Smooth muscle cell (in vitro differentiated cells): Measurements from ENCODE around the gene DLG2. TPM values are rescaled to one million over a fixed set of nuclear protein-coding genes. Genes with fewer than 3 reads are reported as not detected.

Experiments used
- DNase-seq: peaks from one replicate; lab custom pipeline; 2025; ENCODE audit not compliant: unreplicated experiment; lab: John Stamatoyannopoulos, UW
- H2AFZ ChIP-seq: fragments of 200-600 bp; sonication (generic); 2 replicates; pipeline ENCODE4 v1.6.0; 2016; ENCODE audit warnings: antibody characterized with exemption, low read depth, mild to moderate bottlenecking
- H3F3A ChIP-seq: fragments of 200-600 bp; sonication (generic); 2 replicates; pipeline ENCODE4 v1.6.0; 2017; ENCODE audit warnings: antibody characterized with exemption, low read depth
- H3K27ac ChIP-seq: fragments of 200-600 bp; sonication (generic); 2 replicates; pipeline ENCODE4 v1.5.1; 2016; ENCODE audit warnings: low read depth, mild to moderate bottlenecking
- H3K27me3 ChIP-seq: fragments of 200-600 bp; sonication (generic); 2 replicates; pipeline ENCODE4 v1.6.1; 2016; ENCODE audit warnings: low read depth, mild to moderate bottlenecking
- H3K36me3 ChIP-seq: fragments of 200-600 bp; sonication (generic); 2 replicates; pipeline ENCODE4 v1.5.1; 2016; ENCODE audit warnings: low read depth
- H3K4me1 ChIP-seq: fragments of 200-600 bp; sonication (generic); 2 replicates; pipeline ENCODE4 v1.5.1; 2016; ENCODE audit warnings: low read depth
- H3K4me2 ChIP-seq: fragments of 200-600 bp; sonication (generic); 2 replicates; pipeline ENCODE4 v1.6.0; 2016; ENCODE audit warnings: mild to moderate bottlenecking
- H3K4me3 ChIP-seq: fragments of 200-600 bp; sonication (generic); 2 replicates; pipeline ENCODE4 v1.5.1; 2016; ENCODE audit warnings: mild to moderate bottlenecking
- H3K79me2 ChIP-seq: fragments of 200-600 bp; sonication (generic); 2 replicates; pipeline ENCODE4 v1.6.0; 2016; ENCODE audit warnings: low read depth, mild to moderate bottlenecking
- H3K9ac ChIP-seq: fragments of 200-600 bp; sonication (generic); 2 replicates; pipeline ENCODE4 v1.6.0; 2016; ENCODE audit warnings: low read depth
- H3K9me3 ChIP-seq: fragments of 200-600 bp; sonication (generic); replicated peaks from 2 replicates; pipeline ENCODE4 v1.5.1; 2016; ENCODE audit warnings: low read depth
- H4K20me1 ChIP-seq: fragments of 200-600 bp; sonication (generic); 2 replicates; pipeline ENCODE4 v1.6.0; 2016; ENCODE audit warnings: low read depth
- CTCF ChIP-seq: fragments of 200-600 bp; sonication (generic); IDR thresholded peaks from 2 replicates; pipeline ENCODE4 v1.5.1; 2017; ENCODE audit warnings: borderline replicate concordance, mild to moderate bottlenecking, antibody characterized with exemption; ENCODE audit not compliant: insufficient read depth, poor library complexity, severe bottlenecking
- WGBS: methylation state at CpG from one replicate; pipeline ENCODE4 v1.1.7; 2016; ENCODE audit warnings: low lambda C conversion rate; 5-methylcytosine and 5-hydroxymethylcytosine counted together
- polyA plus RNA-seq: library from polyadenylated mRNA; unstranded; fragments of >200 nt; fragmentation: Nextera tagmentation; extraction: Ambion mirVana; gene quantifications from 2 replicates; pipeline ENCODE4 v1.2.1, GENCODE V29; 2016
- total RNA-seq: library from RNA; depleted of rRNA; stranded (reverse); fragments of >200 nt; gene quantifications from 2 replicates; pipeline ENCODE4 v1.2.3, GENCODE V29; 2014

Gene DLG2
- total and polyA plus RNA-seq, 2 experiments from 2014 or later, result 0.74 to 1.1 TPM

GRCh38 chr11:85170184-85170583, 457.0 kb downstream of the DLG2 start:
- no peak for DNase-seq
- Histone ChIP-seq H3K9ac (no peak overlapping the region), H3K79me2 (no peaks in the 10 kb centered on the region), H3F3A (peaks cover 2% of the 10 kb centered on the region), H4K20me1 (no peaks in the 10 kb centered on the region), H3K36me3 (no peaks in the 10 kb centered on the region), H3K4me3 (no peak overlapping the region), H3K9me3 (no peaks in the 10 kb centered on the region), H3K4me2 (no peak overlapping the region), H3K4me1 (peaks cover 7% of the 10 kb centered on the region), H3K27ac (peak overlapping the region; percentile 80), H3K27me3 (no peaks in the 10 kb centered on the region), H2AFZ (no peak overlapping the region)
- 19% methylated on average over 1 of the region's 1 CpG for WGBS
- no peak for TF ChIP-seq CTCF

GRCh38 chr11:85167471-85167870, 459.7 kb downstream of the DLG2 start:
- Histone ChIP-seq H3K79me2 (no peaks in the 10 kb centered on the region), H3K9ac (no peak overlapping the region), H2AFZ (no peak overlapping the region), H3F3A (peaks cover 4% of the 10 kb centered on the region), H3K9me3 (no peaks in the 10 kb centered on the region), H3K4me3 (no peak overlapping the region), H4K20me1 (no peaks in the 10 kb centered on the region), H3K4me1 (peaks cover 9% of the 10 kb centered on the region), H3K4me2 (no peak overlapping the region), H3K27ac (no peak overlapping the region), H3K27me3 (no peaks in the 10 kb centered on the region), H3K36me3 (no peaks in the 10 kb centered on the region)
- no peak for DNase-seq
- no peak for TF ChIP-seq CTCF
- WGBS, result 68% methylated on average over 1 of the region's 1 CpG

- Histone ChIP-seq H3K4me2 (no peak overlapping the region), H3K9ac (no peak overlapping the region), H3K79me2 (no peaks in the 10 kb centered on the region), H3K36me3 (no peaks in the 10 kb centered on the region), H3K27ac (no peak overlapping the region), H3K9me3 (no peaks in the 10 kb centered on the region), H4K20me1 (no peaks in the 10 kb centered on the region), H3F3A (peaks cover 4% of the 10 kb centered on the region), H3K4me1 (peaks cover 9% of the 10 kb centered on the region), H3K27me3 (no peaks in the 10 kb centered on the region), H3K4me3 (no peak overlapping the region), H2AFZ (no peak overlapping the region)
- DNase-seq, result no peak
- TF ChIP-seq CTCF, result no peak
- 84% methylated on average over 1 of the region's 1 CpG for WGBS
These were observed 460.1 kb downstream of the DLG2 start for GRCh38 chr11:85167038-85167437.

GRCh38 chr11:85165819-85166218, 461.3 kb downstream of the DLG2 start:
- Histone ChIP-seq H2AFZ (no peak overlapping the region), H3K4me1 (peaks cover 9% of the 10 kb centered on the region), H3K4me2 (no peak overlapping the region), H4K20me1 (no peaks in the 10 kb centered on the region), H3K36me3 (no peaks in the 10 kb centered on the region), H3F3A (peaks cover 4% of the 10 kb centered on the region), H3K4me3 (no peak overlapping the region), H3K79me2 (no peaks in the 10 kb centered on the region), H3K27ac (no peak overlapping the region), H3K9me3 (no peaks in the 10 kb centered on the region), H3K9ac (no peak overlapping the region), H3K27me3 (no peaks in the 10 kb centered on the region)
- WGBS, result 71% methylated on average over 2 of the region's 2 CpGs
- no peak for DNase-seq
- no peak for TF ChIP-seq CTCF
